HG03175 (cell line): Measurements from ENCODE around the gene HOXA11.

ENCODE experiments used
- ATAC-seq: cut with Tn5 transposase; IDR thresholded peaks from one replicate; pipeline ENCODE4 v1.9.1; 2021; ENCODE audit warnings: mild to moderate bottlenecking, moderate library complexity; ENCODE audit not compliant: unreplicated experiment

Gene HOXA11

DNA sequence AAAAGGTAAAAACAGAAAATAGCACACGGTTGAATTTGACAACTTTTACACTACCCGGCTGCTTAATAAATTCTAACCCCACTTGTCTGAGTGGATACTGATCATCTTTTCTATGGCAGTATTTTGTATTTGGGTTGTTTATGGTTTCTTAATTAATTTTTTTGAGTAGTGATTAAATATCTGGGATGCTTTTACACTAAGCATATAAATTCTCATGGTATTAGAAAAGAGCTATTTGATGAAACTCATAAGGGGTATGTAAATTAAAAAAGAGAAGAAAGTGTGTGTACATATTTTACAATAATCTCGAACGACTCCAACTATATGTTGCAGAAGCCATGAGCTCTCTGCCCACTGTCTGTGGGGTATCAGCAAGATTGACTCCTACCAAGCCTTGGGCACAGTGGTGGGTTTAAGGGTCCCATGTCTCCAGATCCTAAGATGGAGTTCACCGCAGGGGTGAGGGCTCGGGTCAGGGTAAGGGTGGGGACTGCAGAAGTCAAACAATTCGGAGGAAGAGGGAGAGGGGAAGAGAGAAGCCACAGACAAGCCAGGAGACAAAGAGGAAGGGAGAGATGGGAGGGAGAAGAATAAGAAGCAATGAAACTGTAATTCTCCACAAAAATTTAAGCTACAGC is 22.4 kb upstream of the HOXA11 start:
- ATAC-seq, result no peak

DNA sequence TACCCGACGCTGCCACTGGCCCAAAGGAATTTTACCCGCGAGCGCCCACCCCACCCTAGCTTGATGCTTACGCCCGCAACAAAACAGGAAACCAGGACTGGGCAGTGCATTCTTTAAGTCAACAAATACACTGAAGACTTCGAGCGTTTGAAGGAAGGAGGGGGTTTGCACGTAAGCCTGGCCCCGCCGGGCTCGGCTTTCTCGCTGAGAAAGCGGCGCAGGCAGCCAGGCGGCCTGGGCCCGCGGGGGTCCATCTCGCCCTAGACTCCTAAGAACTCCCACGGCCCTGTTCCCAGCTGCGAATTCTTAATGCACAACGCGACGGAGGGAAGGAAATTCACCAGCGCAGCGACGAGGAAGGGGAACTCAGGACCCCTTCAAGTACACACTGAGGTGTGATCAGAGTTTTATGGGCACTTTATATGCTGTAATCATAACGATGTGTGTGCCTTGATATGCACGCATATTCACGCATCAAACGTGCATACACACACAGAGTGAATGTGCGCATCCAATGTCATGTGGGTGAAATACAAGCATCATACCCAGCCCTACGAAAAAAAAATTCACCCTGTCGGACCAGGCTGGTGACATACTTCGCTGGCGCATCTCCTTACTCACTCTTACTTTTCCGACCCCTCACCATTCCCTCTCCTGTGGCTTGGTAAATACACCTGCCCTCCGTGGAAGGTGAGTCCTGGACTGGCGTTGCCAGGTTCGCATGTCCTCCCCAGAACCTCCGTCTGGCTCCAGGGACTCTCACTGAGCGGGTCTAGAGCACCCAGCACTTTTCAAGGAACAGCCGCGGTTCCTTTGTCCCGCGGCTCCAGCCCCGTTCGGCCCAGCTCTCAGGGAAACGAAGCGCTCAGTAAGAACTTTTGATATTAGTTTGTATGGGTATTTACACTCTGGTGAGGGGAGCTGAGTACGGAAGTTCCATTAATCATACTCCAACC is 20.6 kb upstream of the HOXA11 start:
- no peak for ATAC-seq

- no peak for ATAC-seq
Observed at GRCh38 chr7:27204851-27205322, 19.9 kb upstream of the HOXA11 start.

- no peak for ATAC-seq
Observed at GRCh38 chr7:27203964-27204594, 19.0 kb upstream of the HOXA11 start.

DNA sequence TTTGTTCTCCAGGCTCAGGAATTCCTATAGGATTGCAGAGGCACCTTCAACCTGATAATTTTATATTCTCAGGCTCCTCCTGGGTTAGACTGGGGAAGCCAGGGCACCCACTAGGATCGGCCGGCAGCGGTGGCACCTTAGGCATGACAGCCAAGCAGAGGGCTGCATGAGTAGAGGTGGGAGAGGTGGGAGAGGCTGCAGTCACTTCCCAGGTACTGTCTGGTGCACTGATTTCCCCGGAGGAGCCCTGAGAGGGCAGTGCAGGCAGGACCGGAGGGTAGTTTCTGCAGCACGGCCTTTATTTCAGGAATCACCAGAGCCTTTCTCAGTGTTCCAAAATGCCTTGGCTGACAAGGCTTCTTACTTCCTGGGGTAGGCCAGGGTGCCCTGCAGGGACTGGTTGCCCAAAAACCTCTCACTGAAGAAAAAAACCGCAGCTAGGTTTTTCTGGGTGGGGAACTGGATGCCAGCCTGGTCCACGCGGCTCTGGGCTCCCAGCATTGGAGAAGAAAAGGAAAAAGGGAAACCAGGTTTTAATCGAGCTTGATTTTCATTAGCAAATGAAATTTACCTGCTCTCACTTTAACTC is 18.4 kb upstream of the HOXA11 start:
- ATAC-seq, result no peak

GRCh38 chr7:27202862-27203134 is 17.8 kb upstream of the HOXA11 start:
- no peak for ATAC-seq

GRCh38 chr7:27202018-27202861 is 17.2 kb upstream of the HOXA11 start:
- ATAC-seq, result no peak

DNA sequence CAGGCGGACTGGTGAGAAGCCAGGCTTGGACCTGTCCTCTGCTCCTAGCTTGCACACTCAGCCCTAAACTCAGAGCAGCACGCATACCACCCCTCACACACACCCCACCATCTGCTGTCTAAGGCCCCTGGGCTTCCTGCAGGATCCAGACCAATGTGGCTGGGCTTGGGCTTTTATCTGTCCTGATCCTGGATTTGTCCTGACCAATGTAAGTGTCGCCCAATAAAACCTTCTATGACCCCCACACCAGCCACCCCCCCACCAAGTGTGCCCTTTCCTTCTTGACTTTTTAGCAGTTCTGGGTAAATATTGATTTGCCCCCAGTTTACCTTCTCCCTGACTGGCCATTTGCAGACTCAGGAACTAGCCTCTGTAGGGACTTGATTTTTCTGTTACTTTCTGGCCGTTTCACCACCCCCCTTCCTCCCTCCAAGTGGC is 16.6 kb upstream of the HOXA11 start:
- no peak for ATAC-seq

DNA sequence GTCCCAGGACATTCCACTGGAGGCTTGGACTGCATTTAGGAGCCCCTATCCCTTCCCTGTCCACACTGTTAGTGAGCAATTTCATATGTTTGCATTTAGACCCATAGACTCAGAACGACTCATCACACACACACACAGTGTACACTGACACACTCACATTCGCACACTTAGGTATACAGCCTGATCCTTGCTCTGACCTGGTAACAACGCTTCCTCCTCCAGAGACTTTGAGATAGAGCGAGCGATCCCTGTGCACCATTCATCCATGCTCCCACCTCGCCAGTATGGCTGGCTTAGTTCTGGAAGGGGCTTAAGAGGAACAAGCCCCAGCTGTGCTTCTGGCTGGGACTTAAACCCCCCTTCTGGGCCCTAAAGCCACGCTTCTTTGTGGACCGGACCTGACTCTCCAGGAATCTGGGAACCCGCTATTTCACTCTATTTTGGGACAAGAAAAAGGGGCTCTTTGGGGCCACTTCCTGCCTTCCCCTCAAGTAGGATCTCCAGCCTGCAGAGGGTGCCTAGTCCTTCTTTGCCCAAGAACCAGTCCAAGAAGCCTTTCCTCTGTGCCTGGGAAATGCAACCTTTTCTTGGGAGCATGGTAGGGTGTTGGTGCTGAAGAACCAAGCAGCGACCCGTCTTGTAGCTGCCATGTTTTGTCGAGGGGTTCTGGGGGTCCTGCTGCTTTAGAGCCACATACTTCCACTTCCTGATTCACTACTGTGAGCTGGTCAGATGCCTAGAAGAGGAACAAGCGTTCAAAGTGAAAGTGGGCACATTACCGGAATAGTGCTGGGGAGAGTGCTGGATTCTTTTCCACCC is 15.9 kb upstream of the HOXA11 start:
- ATAC-seq, result no peak

- no peak for ATAC-seq
Observed at GRCh38 chr7:27199849-27200760, 15.1 kb upstream of the HOXA11 start, which contains the start of gene HOXA13. TSS of gene HOXA13 (minus strand) at chr7:27200091. CDS start at chr7:27200077, 14 bp downstream.

DNA sequence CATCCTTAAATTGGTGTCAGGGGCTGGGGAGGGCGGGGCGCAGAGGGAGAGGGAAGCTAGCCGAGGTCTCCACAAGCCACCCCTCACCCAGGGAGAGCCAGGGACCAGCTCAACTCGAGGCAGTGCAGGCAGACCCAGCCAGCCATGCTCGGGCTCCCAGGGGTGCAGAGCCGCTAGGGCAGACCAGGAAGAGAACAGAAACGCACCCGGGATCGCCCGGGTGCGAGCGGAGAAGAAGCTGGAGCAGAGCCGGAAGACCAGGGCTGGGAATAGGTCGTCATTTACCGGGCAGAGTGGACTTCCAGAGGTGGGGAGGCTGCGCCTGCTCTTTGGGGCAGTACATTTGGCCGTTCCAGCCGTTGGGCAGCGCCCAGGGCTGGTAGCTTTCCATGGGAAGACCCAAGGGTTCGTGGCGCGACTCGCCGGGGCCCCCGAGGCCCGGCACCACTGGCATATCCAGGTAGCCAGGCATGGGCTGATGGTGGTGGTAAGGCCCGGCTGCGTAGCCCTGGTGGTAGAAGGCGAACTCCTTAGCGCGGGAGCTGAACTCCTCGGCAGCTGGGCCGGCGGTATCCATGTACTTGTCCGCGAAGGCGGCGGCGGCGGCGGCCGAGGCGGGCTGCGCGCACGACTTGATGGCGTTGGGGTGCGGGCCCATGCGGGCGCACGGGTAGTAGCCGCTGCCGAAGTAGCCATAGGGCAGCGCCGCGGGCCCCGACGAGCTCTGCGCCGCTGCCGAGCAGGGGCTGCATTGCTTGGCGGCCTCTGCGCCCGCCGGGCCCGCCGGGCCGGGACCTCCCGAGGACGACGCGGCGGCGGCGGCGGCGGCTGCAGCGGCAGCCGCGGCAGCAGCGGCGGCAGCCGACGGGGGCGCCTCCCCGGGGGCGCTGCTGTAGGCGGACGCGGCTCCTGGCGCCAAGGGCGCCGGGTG is 14.1 kb upstream of the HOXA11 start:
- no peak for ATAC-seq

- ATAC-seq, result no peak
Observed at GRCh38 chr7:27198138-27198841, 13.3 kb upstream of the HOXA11 start.

DNA sequence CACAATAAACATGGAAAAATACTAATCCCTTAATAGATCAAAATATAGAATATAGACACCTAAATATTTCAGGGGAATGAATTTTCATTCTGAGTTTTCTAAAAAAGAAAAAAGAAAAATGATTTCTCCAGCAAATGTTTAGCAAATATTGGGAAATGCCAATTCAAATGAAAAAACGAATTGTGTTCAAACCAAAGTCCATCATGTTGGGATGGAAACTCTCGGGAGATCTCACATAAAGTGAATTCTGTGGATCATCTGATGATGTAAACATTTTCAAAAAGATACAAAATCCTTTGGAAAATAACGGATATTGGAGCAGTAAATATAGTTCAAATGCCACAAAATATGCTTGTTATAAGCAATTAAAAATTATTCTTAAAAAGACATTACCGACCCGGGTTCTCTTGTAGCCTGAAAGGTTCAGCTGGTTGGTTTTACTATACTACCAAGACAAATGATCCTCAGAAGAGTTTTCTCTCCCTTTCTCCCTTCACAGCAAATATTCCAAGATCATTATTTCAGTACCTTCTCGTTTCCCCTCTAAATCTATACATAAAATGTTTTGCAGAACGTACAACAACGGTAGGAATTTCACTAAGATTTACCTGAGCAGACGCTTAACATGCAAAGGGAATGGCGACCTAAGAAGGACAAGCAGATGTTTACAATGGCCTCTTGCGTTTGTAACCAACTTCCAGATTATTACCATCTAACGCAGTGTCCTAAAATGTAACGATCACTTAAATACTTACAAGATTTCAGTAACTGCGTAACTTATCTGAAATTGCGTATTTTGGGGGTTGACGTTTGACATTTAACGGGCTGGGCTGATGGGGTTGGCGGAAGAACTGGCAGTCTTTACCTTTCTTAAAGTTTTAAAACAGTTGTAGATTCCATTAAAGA is 12.4 kb upstream of the HOXA11 start:
- no peak for ATAC-seq

DNA sequence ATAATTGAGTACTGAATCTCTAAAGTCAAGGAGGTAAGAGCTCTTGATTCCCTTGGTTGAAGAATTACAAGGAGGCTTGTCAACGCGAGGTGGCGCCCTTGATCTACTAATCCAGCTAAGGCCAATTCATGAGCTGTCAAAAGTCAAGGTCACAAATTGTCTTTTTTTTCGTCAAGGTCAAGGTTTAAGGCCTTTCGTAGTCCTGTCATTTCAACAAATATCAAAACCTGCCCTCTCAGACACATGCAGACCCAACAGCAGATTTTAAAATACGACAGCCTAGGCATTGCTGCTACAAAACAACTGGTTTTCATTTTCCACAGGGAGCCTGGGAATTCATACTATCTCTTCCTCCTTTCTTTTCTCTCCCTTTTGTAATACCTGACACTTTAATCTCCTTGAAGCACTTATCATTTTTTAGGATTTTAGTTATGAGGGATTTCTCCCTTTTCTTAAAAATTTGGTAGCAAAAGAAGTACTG is 11.3 kb upstream of the HOXA11 start:
- no peak for ATAC-seq

- no peak for ATAC-seq
Observed at GRCh38 chr7:27194686-27195379, 9.8 kb upstream of the HOXA11 start.
